KBM-7 (cell line): ENCODE data around the gene MISFA.
"Not testable (repeated sequence)": the region's sequence is repeated elsewhere in the genome, so short reads cannot be mapped to it uniquely, and the experiment has no call there.

Experiments
- DNase-seq: peaks from one replicate; pipeline ENCODE4 v3.0.0-alpha.2; 2015
- in situ Hi-C: fragments of 300-500 bp; cut with MboI; formaldehyde crosslinking; loops from 2 replicates; pipeline ENCODE4 v1.14.3; 2020; ENCODE audit warnings: low sequenced_read_pairs, low pct_unique_long_range_greater_than_20kb, mixed read lengths

MISFA gene

GRCh38 chr11:18615628-18616392 lies 16.2 kb downstream of the MISFA start:
- in situ Hi-C loops: no loop called here
- peak; percentile 82 for DNase-seq

- peak; percentile 76 for DNase-seq
- in situ Hi-C loops: no loop called here
These were observed 18.2 kb downstream of the MISFA start for GRCh38 chr11:18617688-18618341.

GRCh38 chr11:18618342-18619025 lies 18.9 kb downstream of the MISFA start:
- no peak for DNase-seq
- in situ Hi-C loops: no loop called here

GRCh38 chr11:18623707-18624106 lies 24.1 kb downstream of the MISFA start:
- in situ Hi-C loops: no loop called here

GRCh38 chr11:18624161-18624560 lies 24.6 kb downstream of the MISFA start:
- in situ Hi-C loops: no loop called here
- no peak for DNase-seq

More at GRCh38 chr11:18623707-18624106, 24.1 kb downstream of the MISFA start:
- DNase-seq: no peak

- in situ Hi-C loops: no loop called here
These were observed 33.3 kb downstream of the MISFA start for GRCh38 chr11:18632841-18633240.

GRCh38 chr11:18633256-18634139 lies 33.9 kb downstream of the MISFA start:
- in situ Hi-C loops: no loop called here
- DNase-seq: peak; percentile 11

More at GRCh38 chr11:18632841-18633240, 33.3 kb downstream of the MISFA start:
- DNase-seq: no peak

GRCh38 chr11:18634140-18635032 lies 34.8 kb downstream of the MISFA start, which contains the start of gene SPTY2D1:
SPTY2D1 (minus strand) TSS chr11:18634342; CDS start chr11:18634257, 85 bp downstream.
- peak; percentile 98 for DNase-seq
- in situ Hi-C loops: no loop called here

GRCh38 chr11:18641677-18642076 lies 42.1 kb downstream of the MISFA start:
- in situ Hi-C loops: no loop called here
- no peak for DNase-seq

GRCh38 chr11:18643034-18643433 lies 43.4 kb downstream of the MISFA start:
- in situ Hi-C loops: not testable (repeated sequence)

GRCh38 chr11:18650353-18650752 lies 50.8 kb downstream of the MISFA start:
- DNase-seq: no peak
- in situ Hi-C loops: no loop called here

More at GRCh38 chr11:18643034-18643433, 43.4 kb downstream of the MISFA start:
- not testable (repeated sequence) for DNase-seq

GRCh38 chr11:18650859-18651557 lies 51.4 kb downstream of the MISFA start:
- in situ Hi-C loops: no loop called here
- peak; percentile 85 for DNase-seq
